DMS79 (cell line): Measurements from ENCODE around the gene G2E3.
"Not testable (repeated sequence)": the region's sequence is repeated elsewhere in the genome, so short reads cannot be mapped to it uniquely, and the experiment has no call there.

Source experiments
- DNase-seq: peaks from one replicate; lab custom pipeline; 2025; lab: John Stamatoyannopoulos, UW

Gene G2E3

GRCh38 chr14:30603402-30603801, 44.4 kb downstream of the G2E3 start:
- DNase-seq = no peak

GRCh38 chr14:30604696-30605095, 45.7 kb downstream of the G2E3 start:
- DNase-seq = not testable (repeated sequence)

GRCh38 chr14:30607156-30607780, 48.3 kb downstream of the G2E3 start:
- DNase-seq = no peak

- DNase-seq = no peak
Measured at GRCh38 chr14:30608533-30609006, 49.6 kb downstream of the G2E3 start.

GRCh38 chr14:30610787-30611343, 51.9 kb downstream of the G2E3 start:
- DNase-seq = peak; percentile 97

- no peak for DNase-seq
Measured at GRCh38 chr14:30614155-30614554, 55.2 kb downstream of the G2E3 start.

GRCh38 chr14:30620178-30620577, 61.2 kb downstream of the G2E3 start:
- DNase-seq = no peak

GRCh38 chr14:30621354-30621939, 62.5 kb downstream of the G2E3 start:
- DNase-seq = no peak

GRCh38 chr14:30621940-30622830, 63.2 kb downstream of the G2E3 start, which contains the start of gene SCFD1:
TSS of gene SCFD1 (plus strand) at chr14:30622319. CDS start at chr14:30622339, 20 bp downstream.
- peak; percentile 95 for DNase-seq

- DNase-seq = no peak
Measured at GRCh38 chr14:30623412-30624131, 64.6 kb downstream of the G2E3 start.

GRCh38 chr14:30624132-30624423, 65.1 kb downstream of the G2E3 start:
- DNase-seq = no peak

GRCh38 chr14:30625533-30625932, 66.6 kb downstream of the G2E3 start:
- DNase-seq = no peak

GRCh38 chr14:30629432-30629831, 70.5 kb downstream of the G2E3 start:
- DNase-seq = not testable (repeated sequence)

GRCh38 chr14:30630248-30630647, 71.3 kb downstream of the G2E3 start:
- DNase-seq = no peak

- no peak for DNase-seq
Measured at GRCh38 chr14:30632730-30633129, 73.8 kb downstream of the G2E3 start.

GRCh38 chr14:30638926-30639325, 80.0 kb downstream of the G2E3 start:
- DNase-seq = no peak

- no peak for DNase-seq
Measured at GRCh38 chr14:30641207-30641606, 82.2 kb downstream of the G2E3 start.

GRCh38 chr14:30644462-30644861, 85.5 kb downstream of the G2E3 start:
- DNase-seq = not testable (repeated sequence)

- DNase-seq = no peak
Measured at GRCh38 chr14:30645600-30645999, 86.6 kb downstream of the G2E3 start.

- no peak for DNase-seq
Measured at GRCh38 chr14:30648471-30648870, 89.5 kb downstream of the G2E3 start.

GRCh38 chr14:30651937-30652336, 93.0 kb downstream of the G2E3 start:
- DNase-seq = no peak

GRCh38 chr14:30655124-30655523, 96.2 kb downstream of the G2E3 start:
- no peak for DNase-seq
